ENCODE results near the gene PLEK.

DNA sequence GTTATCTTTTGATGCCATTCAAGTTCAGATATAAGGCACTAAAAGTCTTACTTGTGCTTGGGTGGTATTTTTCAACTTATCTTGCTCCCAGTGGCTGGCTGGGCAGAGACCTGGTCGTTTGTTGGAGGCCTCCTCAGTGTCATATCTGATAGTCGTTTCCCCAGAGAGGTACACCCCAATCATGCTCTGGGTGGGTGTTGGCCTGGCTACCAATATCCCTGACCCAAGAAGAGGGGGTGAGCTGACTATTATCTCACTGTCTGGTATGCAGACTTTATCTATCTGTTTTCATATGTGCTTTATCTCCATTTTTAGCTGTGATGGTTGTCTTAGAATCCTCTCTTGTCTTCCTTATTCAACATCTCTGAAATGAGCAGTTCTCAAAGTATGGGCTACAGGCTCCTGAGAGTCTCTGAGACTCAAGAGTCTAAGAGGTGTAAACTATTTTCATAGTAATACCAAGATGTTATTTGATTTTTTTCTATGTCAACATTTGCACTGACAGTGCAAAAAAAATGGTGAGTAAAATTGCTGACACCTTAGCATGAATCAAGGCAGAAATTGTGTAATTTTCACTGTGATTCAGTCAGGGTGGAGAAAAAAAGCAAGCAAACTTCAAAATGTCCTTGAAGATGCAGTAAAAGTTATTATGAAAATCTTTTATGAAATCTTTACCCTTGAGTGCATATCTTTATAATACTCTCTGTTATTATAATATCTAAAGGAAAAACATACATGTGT lies 12.3 kb upstream of the PLEK start:
- TF ChIP-seq POLR2AphosphoS5 (IDR thresholded peaks at IDR 0.05; ENCODE audit: low read depth) (no peak), GABPA (IDR thresholded peaks at IDR 0.05; ENCODE audit: low read depth) (no peak)
- TF ChIP-seq, protein P1, sequence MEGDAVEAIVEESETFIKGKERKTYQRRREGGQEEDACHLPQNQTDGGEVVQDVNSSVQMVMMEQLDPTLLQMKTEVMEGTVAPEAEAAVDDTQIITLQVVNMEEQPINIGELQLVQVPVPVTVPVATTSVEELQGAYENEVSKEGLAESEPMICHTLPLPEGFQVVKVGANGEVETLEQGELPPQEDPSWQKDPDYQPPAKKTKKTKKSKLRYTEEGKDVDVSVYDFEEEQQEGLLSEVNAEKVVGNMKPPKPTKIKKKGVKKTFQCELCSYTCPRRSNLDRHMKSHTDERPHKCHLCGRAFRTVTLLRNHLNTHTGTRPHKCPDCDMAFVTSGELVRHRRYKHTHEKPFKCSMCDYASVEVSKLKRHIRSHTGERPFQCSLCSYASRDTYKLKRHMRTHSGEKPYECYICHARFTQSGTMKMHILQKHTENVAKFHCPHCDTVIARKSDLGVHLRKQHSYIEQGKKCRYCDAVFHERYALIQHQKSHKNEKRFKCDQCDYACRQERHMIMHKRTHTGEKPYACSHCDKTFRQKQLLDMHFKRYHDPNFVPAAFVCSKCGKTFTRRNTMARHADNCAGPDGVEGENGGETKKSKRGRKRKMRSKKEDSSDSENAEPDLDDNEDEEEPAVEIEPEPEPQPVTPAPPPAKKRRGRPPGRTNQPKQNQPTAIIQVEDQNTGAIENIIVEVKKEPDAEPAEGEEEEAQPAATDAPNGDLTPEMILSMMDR (IDR thresholded peaks at IDR 0.05; ENCODE audit: insufficient read depth, low read length) = no peak

Data from HL-60 (cell line).